Stimulated activated CD8-positive, alpha-beta memory T cell treated with anti-CD3 and anti-CD28 coated beads, Interleukin-15, amount 100 ng/mL, for 48 hours (primary cell): Measurements from ENCODE around the gene ZNF722.
"Not testable (repeated sequence)": the region's sequence is repeated elsewhere in the genome, so short reads cannot be mapped to it uniquely, and the experiment has no call there.

Experiments
- DNase-seq, 2 donors: peaks; one replicate each; pipeline ENCODE4 v3.0.0-alpha.2; 2020; ENCODE audit warnings: low read depth in 2 of 2

ZNF722 gene

GRCh38 chr7:63998549-63998948 lies at the start of gene ZNF722:
Gene ZNF722 (plus strand): TSS chr7:63998849. CDS start chr7:63998962, 113 bp downstream.
- no peak for DNase-seq

- DNase-seq, result no peak
These were observed 45.5 kb upstream of the ZNF722 start for GRCh38 chr7:63953181-63953580.

GRCh38 chr7:63968629-63969028 lies 30.0 kb upstream of the ZNF722 start:
- DNase-seq, result no peak

- DNase-seq, result not testable (repeated sequence)
These were observed 16.8 kb downstream of the ZNF722 start for GRCh38 chr7:64015496-64015895.

GRCh38 chr7:64035388-64035787 lies 36.7 kb downstream of the ZNF722 start:
- DNase-seq, result no peak

- no peak for DNase-seq
These were observed 38.4 kb downstream of the ZNF722 start for GRCh38 chr7:64037095-64037494.

- DNase-seq, result peak in 1 of 2 donors; percentile 14
These were observed 46.8 kb downstream of the ZNF722 start, which contains the start of gene ZNF727 for GRCh38 chr7:64045301-64046040. Gene ZNF727 (plus strand): TSS chr7:64045434. CDS start chr7:64045622, 188 bp downstream.

GRCh38 chr7:64046041-64046389 lies 47.4 kb downstream of the ZNF722 start:
- DNase-seq, result no peak
